GF-D8 (cell line): Measurements from ENCODE around the gene TPK1.

Source experiments
- DNase-seq: peaks from one replicate; lab custom pipeline; 2025; lab: John Stamatoyannopoulos, UW

The TPK1 gene

GRCh38 chr7:144528536-144529045 is 307.3 kb downstream of the TPK1 start:
- DNase-seq, result no peak

DNA sequence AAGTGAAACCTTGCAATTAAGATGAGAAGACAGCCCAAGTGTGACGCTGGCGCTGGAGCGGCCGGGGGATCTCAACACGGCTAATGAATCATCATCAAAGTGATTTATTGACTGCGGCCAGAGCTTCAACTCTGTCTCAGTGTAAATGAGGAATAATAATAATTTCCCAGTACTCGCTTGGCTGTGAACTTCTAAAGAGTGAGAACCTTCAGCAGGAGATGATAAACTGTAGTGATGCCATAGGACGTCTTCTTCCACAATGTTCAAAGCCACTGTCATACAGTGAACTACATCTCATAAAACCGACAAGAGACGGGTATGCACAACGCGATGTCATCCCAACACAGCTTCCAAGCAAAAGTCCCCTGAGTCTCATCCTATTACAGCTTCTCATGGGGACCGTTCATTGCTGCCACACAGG is 308.8 kb downstream of the TPK1 start:
- no peak for DNase-seq

DNA sequence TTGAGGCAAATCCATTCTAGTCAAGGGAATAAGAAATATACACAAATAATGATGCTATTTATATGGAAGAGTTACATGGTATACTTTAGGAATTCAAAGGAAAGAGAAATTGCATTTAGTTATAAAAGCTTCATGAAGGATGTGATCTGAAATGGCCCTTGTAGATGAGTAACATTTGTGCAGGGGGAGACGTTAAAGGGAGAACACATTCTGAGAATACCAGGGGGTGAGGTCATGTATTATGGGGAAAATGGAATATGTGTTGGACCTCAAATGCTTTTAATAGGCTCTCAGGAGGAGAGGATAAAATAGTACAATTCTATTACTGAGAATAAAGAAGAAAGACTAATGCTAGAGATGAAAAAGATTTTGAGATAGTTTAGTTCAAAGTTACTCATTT is 309.9 kb downstream of the TPK1 start:
- DNase-seq, result no peak

DNA sequence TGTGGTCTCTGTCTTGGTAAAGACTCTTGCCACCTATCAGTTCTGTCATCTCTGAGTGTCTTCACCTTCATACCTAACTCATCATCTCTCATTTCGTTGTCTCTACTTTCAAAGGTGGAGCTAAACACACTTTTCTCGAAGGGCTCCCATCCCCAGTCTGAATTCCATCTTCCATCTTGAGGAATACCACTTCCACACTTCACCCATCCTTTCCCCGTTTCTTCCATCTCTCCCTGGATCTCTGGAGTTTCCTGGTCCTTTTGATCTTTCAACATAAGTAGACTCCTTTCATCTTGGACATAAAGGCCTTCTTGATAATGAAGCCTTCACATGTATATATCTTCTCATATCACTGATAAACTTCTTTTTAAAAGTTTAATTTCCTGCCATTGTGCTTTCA is 311.6 kb downstream of the TPK1 start:
- no peak for DNase-seq

GRCh38 chr7:144523621-144524020 is 312.2 kb downstream of the TPK1 start:
- no peak for DNase-seq

- no peak for DNase-seq
Measured at GRCh38 chr7:144519925-144520324, 315.9 kb downstream of the TPK1 start.

GRCh38 chr7:144518360-144518759 is 317.5 kb downstream of the TPK1 start:
- DNase-seq, result no peak

DNA sequence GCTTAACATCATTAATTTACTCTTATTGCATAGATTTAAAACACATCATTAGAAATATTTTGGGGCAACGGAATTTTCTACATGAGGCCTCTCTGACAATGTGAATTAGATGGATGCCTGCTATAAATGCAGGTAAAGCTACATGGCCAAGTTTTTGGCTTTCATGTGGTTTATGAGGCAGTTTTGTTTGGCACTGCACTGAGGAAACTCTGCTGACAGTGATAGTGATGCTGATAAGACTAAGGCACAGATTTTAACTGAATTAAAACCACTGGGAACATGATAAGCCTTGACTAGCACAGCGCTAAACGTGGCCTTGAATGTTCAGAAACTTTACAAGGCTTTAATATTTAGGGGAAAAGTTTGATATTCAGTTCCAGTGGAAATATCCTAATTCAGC is 318.1 kb downstream of the TPK1 start:
- DNase-seq, result no peak

- DNase-seq, result no peak
Measured at GRCh38 chr7:144516729-144517525, 318.9 kb downstream of the TPK1 start.

DNA sequence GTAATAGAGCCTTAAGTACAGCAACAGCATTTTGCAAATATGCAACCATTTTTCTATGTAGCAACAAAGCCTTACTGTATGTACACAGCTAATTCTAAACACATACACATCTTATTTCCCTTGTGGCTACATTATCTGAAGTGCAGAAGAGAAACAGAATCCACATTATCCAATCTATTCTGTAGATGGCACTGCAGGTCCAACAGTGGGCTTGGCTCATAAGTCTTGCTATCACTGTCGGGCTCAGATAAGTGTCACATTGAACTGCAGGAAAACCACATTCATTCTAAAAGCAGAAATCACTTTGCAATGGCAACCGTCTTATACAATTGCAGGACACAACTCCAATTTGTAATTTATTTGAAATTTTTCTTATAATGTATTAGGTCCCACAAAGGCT is 322.5 kb downstream of the TPK1 start:
- DNase-seq, result peak; percentile 70

DNA sequence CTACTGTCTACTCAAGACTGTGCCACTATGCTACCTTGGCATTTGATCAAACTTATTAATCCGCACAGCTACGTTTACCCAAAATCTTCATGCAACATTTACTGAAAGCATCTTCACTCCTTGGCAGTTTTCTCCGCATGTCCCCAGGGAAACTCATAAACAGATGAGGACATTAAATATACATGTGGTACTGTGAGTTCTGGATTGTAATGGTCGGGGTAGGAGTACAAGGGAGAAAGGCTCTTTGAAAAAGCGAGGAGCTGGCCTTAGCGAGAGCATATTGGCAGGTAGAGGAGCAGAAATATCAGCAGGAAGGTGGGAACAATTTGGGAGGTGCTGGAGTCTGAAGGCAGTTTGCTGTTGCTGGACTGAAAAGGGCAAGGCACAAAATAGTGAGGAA is 325.2 kb downstream of the TPK1 start:
- no peak for DNase-seq

- no peak for DNase-seq
Measured at GRCh38 chr7:144508702-144509101, 327.2 kb downstream of the TPK1 start.

DNA sequence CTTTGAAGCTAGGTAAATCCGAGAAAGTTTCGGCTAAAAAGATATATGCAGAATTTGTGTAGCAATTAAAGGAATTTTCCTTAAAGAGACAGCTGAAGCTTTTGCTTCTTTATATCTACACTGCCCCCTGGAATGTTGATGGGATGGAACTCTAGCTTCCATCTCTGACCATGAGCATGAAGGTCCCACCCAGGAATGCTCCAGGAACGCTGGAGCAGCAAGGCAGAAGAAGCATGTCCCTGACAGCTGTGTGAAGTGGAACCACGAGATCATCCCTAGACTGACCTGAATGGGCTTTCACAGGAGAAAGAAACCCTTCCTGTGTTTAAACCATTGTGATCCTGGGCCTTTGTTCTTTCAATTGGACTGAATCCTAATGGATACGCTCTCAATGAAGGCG is 332.6 kb downstream of the TPK1 start:
- no peak for DNase-seq

DNA sequence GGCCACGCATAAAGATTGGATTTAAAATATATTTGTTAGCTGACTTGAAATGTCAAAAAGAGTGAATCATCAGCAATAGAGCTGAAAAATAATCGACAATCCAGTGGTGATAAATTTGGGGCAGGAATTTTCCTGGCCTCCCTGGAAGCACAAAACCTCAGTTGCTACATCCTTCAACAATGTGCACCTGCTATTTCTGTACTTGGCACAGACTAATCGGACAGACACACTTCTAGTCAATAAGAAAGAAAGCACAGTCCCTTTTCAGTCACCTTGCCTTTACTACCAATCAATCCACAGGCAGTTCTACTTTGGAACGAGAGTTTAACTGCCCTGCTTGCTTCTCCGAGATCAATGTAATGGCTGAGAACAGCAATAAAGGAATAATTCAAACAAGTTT is 335.6 kb downstream of the TPK1 start:
- no peak for DNase-seq

DNA sequence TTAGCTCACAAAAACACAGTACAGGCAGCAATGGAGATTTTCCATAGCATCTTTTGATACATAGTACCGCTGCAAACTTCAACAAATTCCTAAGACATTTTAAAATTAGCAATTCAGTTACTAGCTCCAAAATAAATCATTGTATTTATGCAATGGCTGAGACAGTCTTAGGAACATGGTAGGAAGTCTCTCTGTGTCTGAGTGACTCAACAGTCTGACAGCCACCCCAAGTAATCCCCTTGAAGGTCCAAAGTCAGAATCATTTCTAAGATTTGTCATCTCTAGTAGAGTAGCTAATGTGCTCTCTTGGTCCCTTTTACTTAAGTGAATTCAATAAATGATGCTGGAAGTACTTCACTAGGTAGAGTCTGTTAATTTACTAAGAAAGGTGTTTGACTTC is 338.6 kb downstream of the TPK1 start:
- DNase-seq, result no peak

DNA sequence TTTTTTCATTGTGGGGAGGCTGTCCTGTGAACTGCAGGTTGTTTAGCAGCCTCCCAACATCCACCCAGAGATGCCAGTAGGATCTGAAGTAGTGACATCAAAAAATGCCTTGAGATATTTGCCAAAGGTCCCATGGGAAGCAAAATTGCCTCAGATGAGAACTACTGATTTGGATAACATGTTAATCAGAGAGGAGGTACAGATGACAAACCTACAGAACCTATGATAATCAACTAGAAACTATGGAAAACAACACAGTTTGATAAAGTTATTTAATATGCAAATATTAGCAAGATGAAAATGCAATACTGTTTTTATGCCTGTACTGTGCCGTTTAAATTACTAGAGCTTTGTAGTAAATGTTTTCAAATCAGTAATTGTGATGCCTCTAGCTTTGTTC is 341.5 kb downstream of the TPK1 start:
- no peak for DNase-seq

- no peak for DNase-seq
Measured at GRCh38 chr7:144489504-144489903, 346.3 kb downstream of the TPK1 start.

GRCh38 chr7:144488977-144489376 is 346.9 kb downstream of the TPK1 start:
- no peak for DNase-seq

GRCh38 chr7:144487901-144488300 is 348.0 kb downstream of the TPK1 start:
- DNase-seq, result no peak

GRCh38 chr7:144484445-144484844 is 351.4 kb downstream of the TPK1 start:
- no peak for DNase-seq

GRCh38 chr7:144483189-144483588 is 352.7 kb downstream of the TPK1 start:
- no peak for DNase-seq

- no peak for DNase-seq
Measured at GRCh38 chr7:144481833-144482232, 354.0 kb downstream of the TPK1 start.

GRCh38 chr7:144477348-144477747 is 358.5 kb downstream of the TPK1 start:
- no peak for DNase-seq
